ENCODE measurements around the gene ZNF674.
"Not testable (repeated sequence)": the region's sequence is repeated elsewhere in the genome, so short reads cannot be mapped to it uniquely, and the experiment has no call there.

The ZNF674 gene

GRCh38 chrX:46477435-46477834 is 67.8 kb downstream of the ZNF674 start:
- DNase-seq (ENCODE audit: low spot score) = no peak

GRCh38 chrX:46465203-46465602 is 80.0 kb downstream of the ZNF674 start:
- DNase-seq (ENCODE audit: low spot score) = no peak

DNA sequence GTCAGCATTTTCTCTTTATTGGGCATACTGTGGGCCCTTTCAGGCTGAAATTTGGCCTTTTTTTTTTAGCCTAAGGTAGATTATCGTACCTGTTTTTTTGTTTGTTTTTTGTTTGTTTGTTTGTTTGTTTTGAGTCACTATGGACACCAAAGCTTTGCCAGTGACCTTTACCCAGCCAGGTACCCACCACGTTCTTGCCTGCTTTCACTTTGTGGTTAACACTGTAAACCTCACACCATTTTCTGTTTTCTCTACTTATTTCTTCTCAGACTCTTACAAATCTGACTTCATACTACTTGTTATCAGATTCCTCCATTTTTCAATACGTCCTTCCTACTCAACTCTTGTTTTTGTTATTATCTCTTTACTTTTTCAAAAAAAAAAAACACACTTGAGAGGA is 81.5 kb downstream of the ZNF674 start:
- DNase-seq (ENCODE audit: low spot score) = no peak

GRCh38 chrX:46461660-46462191 is 83.5 kb downstream of the ZNF674 start:
- no peak for DNase-seq (ENCODE audit: low spot score)

GRCh38 chrX:46460801-46461659 is 84.2 kb downstream of the ZNF674 start:
- DNase-seq (ENCODE audit: low spot score) = not testable (repeated sequence)

- no peak for DNase-seq (ENCODE audit: low spot score)
Observed at GRCh38 chrX:46459603-46460002, 85.6 kb downstream of the ZNF674 start.

DNA sequence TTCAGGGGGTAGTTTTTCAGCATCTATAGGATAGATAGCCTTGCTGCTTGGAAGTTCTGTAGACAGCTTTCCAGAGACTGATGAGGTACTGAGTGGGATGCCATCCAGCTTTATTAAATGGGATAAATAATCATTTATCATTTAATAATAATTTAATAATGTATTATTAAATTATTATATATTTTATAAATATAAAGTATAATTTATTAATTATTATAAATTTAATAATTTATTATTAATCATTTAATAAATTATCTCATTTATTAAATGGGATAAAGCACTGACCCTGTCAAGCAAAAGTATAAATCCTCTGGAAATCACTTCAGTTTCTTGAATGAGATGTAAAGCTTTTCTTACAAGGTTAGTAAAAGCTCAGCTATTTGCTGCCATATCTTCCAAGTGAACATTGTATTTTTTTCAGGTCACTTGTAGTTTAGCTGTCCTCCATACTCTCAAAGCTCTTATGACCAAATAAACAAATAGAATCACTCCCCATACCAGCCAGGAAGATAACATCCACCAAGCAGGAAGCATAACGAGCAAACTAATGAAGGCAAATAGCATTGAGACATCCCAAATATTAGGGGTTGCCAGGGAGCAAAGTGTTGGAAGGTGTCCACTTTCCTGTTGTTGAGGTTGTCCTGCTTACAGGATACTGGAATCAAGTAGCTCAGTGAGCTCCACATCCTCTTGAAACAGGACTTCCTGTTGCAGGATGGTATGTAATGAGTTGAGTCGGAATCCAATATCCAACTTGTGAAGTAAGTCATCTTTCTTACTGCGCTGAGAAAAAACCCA is 88.9 kb downstream of the ZNF674 start:
- no peak for DNase-seq (ENCODE audit: low spot score)

Small RNA genes within 50 kb of the gene (small RNA-seq; reads per million reads assigned to genes)
- gene RF00017 (0 reads per million in 2 experiments), gene RNU6-50P (0 reads per million in 2 experiments)
